Stimulated activated CD8-positive, alpha-beta memory T cell treated with anti-CD3 and anti-CD28 coated beads, Interleukin-12 subunit alpha, Interleukin-12 subunit beta, amount 100 ng/mL, for 4 hours (primary cell): ENCODE data around the gene FCN3.
A peak's percentile ranks its signal among the peaks of the same experiment; 100 is the strongest.
"Not testable (repeated sequence)": the region's sequence is repeated elsewhere in the genome, so short reads cannot be mapped to it uniquely, and the experiment has no call there.

ENCODE experiments used
- DNase-seq: peaks from one replicate; pipeline ENCODE4 v3.0.0-alpha.2; 2020; ENCODE audit warnings: low read depth

The FCN3 gene

GRCh38 chr1:27399251-27400025, 24.8 kb upstream of the FCN3 start:
- no peak for DNase-seq

- DNase-seq = no peak
Observed at GRCh38 chr1:27398405-27399149, 24.0 kb upstream of the FCN3 start.

- DNase-seq = no peak
Observed at GRCh38 chr1:27397749-27398148, 23.1 kb upstream of the FCN3 start.

- DNase-seq = no peak
Observed at GRCh38 chr1:27397110-27397509, 22.5 kb upstream of the FCN3 start.

GRCh38 chr1:27395441-27396195, 21.0 kb upstream of the FCN3 start:
- peak; percentile 57 for DNase-seq

GRCh38 chr1:27394925-27395324, 20.3 kb upstream of the FCN3 start:
- DNase-seq = no peak

- no peak for DNase-seq
Observed at GRCh38 chr1:27394282-27394658, 19.6 kb upstream of the FCN3 start.

GRCh38 chr1:27393641-27394281, 19.1 kb upstream of the FCN3 start:
- DNase-seq = no peak

- DNase-seq = no peak
Observed at GRCh38 chr1:27392778-27393635, 18.4 kb upstream of the FCN3 start.

GRCh38 chr1:27392096-27392777, 17.6 kb upstream of the FCN3 start, which contains the start of gene GPR3:
GPR3 (plus strand) TSS chr1:27392622; CDS start chr1:27393799, 1,177 bp downstream.
- peak; percentile 88 for DNase-seq

- DNase-seq = no peak
Observed at GRCh38 chr1:27391511-27392095, 17.0 kb upstream of the FCN3 start.

GRCh38 chr1:27388337-27389005, 13.8 kb upstream of the FCN3 start:
- peak; percentile 46 for DNase-seq

GRCh38 chr1:27384797-27385196, 10.2 kb upstream of the FCN3 start:
- not testable (repeated sequence) for DNase-seq

- no peak for DNase-seq
Observed at GRCh38 chr1:27383661-27384060, 9.0 kb upstream of the FCN3 start.

- DNase-seq = no peak
Observed at GRCh38 chr1:27383039-27383605, 8.5 kb upstream of the FCN3 start, which contains the start of gene CD164L2. CD164L2 (minus strand) TSS chr1:27383333; CDS start chr1:27383239, 94 bp downstream.

GRCh38 chr1:27381969-27382762, 7.5 kb upstream of the FCN3 start:
- DNase-seq = no peak

- DNase-seq = no peak
Observed at GRCh38 chr1:27380766-27381733, 6.4 kb upstream of the FCN3 start.
